Measurements from ENCODE around the gene EPS15. TPM values are rescaled to one million over a fixed set of nuclear protein-coding genes. Genes with fewer than 3 reads are reported as not detected.

Gene EPS15
- total and polyA plus RNA-seq, 9 of the 15 experiments (the other 6 are each of a cell fraction or from before 2014, with no cell fraction given): 23.1 to 69.0 (median 41.7) TPM

- no peak for TF ChIP-seq ZBTB49 (CRISPR knock-in tag; IDR thresholded peaks at IDR 0.05; ENCODE audit: borderline replicate concordance)
- TF ChIP-seq RAD51 (IDR thresholded peaks at IDR 0.05; ENCODE audit: borderline replicate concordance, low read depth): no peak
- no peak for TF ChIP-seq TRIM24 (IDR thresholded peaks at IDR 0.05)
- no peak for TF ChIP-seq XRCC3 (IDR thresholded peaks at IDR 0.05)
- no peak for TF ChIP-seq ZNF584 (CRISPR knock-in tag; IDR thresholded peaks at IDR 0.05; ENCODE audit: low read depth)
- TF ChIP-seq RBM39 (optimal IDR thresholded peaks at IDR 0.05; ENCODE audit: low read depth, low read length): no peak
- no peak for TF ChIP-seq JUNB (CRISPR knock-in tag; conservative IDR thresholded peaks at IDR 0.05)
- TF ChIP-seq RUNX1 (IDR thresholded peaks at IDR 0.05; ENCODE audit: low read depth): no peak
- no peak for TF ChIP-seq HNRNPL (IDR thresholded peaks at IDR 0.05; ENCODE audit: low read depth, low read length)
- TF ChIP-seq ZBTB1 (CRISPR knock-in tag; IDR thresholded peaks at IDR 0.05; ENCODE audit: borderline replicate concordance, low read depth): no peak
- TF ChIP-seq, protein P1, sequence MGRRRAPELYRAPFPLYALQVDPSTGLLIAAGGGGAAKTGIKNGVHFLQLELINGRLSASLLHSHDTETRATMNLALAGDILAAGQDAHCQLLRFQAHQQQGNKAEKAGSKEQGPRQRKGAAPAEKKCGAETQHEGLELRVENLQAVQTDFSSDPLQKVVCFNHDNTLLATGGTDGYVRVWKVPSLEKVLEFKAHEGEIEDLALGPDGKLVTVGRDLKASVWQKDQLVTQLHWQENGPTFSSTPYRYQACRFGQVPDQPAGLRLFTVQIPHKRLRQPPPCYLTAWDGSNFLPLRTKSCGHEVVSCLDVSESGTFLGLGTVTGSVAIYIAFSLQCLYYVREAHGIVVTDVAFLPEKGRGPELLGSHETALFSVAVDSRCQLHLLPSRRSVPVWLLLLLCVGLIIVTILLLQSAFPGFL (CRISPR knock-in tag; IDR thresholded peaks at IDR 0.05): no peak
- no peak for TF ChIP-seq ZNF589 (CRISPR knock-in tag; IDR thresholded peaks at IDR 0.05; ENCODE audit: low read depth)
- no peak for TF ChIP-seq MTA1 (IDR thresholded peaks at IDR 0.05; ENCODE audit: borderline replicate concordance)
- no peak for TF ChIP-seq SRF (CRISPR knock-in tag; IDR thresholded peaks at IDR 0.05)
- no peak for TF ChIP-seq RFX1 (IDR thresholded peaks at IDR 0.05)
- no peak for TF ChIP-seq ZBTB17 (CRISPR knock-in tag; IDR thresholded peaks at IDR 0.05)
- TF ChIP-seq, protein P2, sequence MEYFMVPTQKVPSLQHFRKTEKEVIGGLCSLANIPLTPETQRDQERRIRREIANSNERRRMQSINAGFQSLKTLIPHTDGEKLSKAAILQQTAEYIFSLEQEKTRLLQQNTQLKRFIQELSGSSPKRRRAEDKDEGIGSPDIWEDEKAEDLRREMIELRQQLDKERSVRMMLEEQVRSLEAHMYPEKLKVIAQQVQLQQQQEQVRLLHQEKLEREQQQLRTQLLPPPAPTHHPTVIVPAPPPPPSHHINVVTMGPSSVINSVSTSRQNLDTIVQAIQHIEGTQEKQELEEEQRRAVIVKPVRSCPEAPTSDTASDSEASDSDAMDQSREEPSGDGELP (CRISPR knock-in tag; IDR thresholded peaks at IDR 0.05; ENCODE audit: borderline replicate concordance): peak; percentile 67; the same call in 1 of the 2 replicates
- no peak for TF ChIP-seq PTBP1 (IDR thresholded peaks at IDR 0.05; ENCODE audit: low read depth, low read length)
- TF ChIP-seq, protein P3, sequence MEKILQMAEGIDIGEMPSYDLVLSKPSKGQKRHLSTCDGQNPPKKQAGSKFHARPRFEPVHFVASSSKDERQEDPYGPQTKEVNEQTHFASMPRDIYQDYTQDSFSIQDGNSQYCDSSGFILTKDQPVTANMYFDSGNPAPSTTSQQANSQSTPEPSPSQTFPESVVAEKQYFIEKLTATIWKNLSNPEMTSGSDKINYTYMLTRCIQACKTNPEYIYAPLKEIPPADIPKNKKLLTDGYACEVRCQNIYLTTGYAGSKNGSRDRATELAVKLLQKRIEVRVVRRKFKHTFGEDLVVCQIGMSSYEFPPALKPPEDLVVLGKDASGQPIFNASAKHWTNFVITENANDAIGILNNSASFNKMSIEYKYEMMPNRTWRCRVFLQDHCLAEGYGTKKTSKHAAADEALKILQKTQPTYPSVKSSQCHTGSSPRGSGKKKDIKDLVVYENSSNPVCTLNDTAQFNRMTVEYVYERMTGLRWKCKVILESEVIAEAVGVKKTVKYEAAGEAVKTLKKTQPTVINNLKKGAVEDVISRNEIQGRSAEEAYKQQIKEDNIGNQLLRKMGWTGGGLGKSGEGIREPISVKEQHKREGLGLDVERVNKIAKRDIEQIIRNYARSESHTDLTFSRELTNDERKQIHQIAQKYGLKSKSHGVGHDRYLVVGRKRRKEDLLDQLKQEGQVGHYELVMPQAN (IDR thresholded peaks at IDR 0.05; ENCODE audit: borderline replicate concordance): no peak
- no peak for TF ChIP-seq ZFPM2 (CRISPR knock-in tag; IDR thresholded peaks at IDR 0.05)
- no peak for TF ChIP-seq BRD4 (IDR thresholded peaks at IDR 0.05)
- TF ChIP-seq, protein P4, sequence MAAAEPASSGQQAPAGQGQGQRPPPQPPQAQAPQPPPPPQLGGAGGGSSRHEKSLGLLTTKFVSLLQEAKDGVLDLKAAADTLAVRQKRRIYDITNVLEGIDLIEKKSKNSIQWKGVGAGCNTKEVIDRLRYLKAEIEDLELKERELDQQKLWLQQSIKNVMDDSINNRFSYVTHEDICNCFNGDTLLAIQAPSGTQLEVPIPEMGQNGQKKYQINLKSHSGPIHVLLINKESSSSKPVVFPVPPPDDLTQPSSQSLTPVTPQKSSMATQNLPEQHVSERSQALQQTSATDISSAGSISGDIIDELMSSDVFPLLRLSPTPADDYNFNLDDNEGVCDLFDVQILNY (CRISPR knock-in tag; IDR thresholded peaks at IDR 0.05): no peak
- no peak for TF ChIP-seq POLR2B (IDR thresholded peaks at IDR 0.05; ENCODE audit: low read depth, partially characterized antibody)
Measured at GRCh38 chr1:51344602-51345299, 174.3 kb downstream of the EPS15 start (continued).

Data from K562 (cell line).